NCI-H146 treated with DMSO at 0.1 percent for 48 hours (cell line): ENCODE measurements around the gene ADIPOR2.
A peak's percentile ranks its signal among the peaks of the same experiment; 100 is the strongest.

Experiments used
- DNase-seq: peaks from one replicate; lab custom pipeline; 2025; ENCODE audit not compliant: unreplicated experiment; lab: John Stamatoyannopoulos, UW

Gene ADIPOR2

DNA sequence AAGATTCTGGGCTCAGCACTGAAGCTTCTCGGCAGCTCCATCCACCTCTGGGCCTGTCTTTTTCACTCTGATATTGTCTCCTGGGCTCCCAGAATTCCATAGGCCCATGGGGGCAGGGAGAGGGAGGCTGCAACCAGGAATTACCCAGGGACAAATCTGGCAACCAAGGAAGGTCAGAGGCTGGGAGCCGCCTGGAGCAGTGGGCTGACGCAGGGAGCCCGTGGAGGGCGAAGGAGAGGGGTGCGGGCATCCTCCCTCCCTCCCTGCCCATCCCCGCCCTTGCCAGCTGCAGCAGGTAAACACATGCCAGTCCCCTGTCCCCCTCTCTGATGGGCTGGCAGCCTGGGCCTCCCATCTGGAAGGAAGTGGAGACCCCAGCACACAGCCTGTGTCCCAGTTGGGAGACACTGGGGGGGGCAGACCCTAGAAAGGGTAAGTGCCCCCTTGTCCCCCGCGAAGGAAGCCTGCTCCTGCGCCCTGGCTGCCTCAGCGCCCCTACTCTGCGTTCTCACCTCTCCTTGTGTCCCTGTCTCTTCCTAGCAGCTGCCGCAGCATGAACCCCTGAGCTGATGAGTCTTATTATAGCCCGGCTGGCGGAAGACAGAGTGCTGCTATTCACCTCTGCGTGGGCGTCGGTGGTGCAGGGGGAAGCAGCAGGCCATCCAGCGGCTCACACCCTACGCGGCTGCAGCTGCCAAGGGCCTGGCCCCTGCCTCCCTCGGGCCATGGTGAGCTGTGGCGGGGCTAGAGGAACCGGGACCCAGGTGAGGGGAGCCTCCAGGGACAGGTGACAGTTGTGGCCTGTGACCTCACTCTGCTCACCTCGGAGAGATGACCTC lies 136.2 kb downstream of the ADIPOR2 start:
- DNase-seq = no peak

DNA sequence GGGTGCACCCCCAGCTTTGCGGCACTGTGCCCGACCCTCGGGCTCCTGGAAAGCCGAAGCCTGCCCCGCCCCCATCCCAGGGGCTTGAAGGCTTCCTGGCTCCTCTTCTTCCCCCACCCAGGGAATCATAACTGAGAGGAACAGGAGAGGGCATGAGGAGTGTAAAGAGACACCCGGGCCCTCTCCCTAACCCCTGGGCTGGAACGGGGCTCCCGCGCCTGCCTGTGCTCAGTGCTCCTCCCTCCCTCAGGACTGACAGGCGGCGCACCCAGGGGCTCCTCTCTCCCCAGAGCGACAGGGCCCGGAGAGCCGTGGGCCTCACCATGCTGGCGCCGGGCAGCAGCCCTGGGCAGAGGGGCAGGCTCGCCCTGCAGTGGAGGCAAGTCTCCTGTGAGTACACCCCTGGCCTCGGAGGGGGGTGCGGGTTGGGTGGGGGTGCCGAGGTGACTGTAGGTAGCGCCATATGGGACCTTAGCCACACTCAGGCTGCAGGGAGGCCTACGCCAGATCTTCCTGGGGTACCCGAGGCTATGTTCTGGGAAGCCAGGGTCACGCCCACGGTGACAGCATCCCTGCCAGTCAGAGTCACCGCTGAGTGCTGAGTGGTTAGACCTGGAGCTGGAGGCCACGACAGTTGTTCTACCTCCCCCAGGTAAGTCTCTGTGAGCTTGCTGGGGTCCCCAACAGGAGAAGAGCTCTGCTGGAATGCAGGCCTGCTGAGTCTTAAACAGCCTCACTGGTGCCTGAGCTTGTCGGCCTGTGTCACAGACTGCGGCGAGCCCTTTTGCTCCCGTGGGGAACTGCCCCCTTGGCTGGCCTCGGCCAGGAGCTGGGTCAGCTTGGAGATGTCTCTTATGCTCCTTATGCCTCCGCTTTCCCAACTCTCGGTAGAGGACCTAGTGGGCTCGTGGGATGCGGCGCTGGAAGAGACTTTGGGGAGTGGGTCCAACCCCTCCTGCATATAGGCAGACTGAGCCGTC lies 137.2 kb downstream of the ADIPOR2 start:
- DNase-seq = no peak

DNA sequence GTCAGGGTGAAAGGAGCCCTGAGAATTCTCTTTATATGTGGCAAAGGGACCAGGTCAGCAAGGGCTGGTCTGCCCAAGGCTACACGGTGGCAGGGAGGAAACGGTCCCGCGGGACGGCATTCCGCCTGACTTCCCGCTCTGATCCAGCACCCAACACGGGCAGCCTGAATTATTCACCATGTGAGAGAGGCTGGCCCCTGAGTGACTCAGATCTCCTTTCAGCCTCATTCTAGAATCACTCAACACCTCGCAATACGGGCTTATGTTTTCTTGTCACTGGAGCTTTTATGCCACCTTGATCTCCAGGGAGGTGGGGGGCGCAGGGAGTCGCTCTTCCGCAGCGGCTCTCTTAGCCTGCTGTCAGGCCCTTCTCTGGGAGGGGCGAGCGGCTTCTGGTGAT lies 138.0 kb downstream of the ADIPOR2 start:
- no peak for DNase-seq

DNA sequence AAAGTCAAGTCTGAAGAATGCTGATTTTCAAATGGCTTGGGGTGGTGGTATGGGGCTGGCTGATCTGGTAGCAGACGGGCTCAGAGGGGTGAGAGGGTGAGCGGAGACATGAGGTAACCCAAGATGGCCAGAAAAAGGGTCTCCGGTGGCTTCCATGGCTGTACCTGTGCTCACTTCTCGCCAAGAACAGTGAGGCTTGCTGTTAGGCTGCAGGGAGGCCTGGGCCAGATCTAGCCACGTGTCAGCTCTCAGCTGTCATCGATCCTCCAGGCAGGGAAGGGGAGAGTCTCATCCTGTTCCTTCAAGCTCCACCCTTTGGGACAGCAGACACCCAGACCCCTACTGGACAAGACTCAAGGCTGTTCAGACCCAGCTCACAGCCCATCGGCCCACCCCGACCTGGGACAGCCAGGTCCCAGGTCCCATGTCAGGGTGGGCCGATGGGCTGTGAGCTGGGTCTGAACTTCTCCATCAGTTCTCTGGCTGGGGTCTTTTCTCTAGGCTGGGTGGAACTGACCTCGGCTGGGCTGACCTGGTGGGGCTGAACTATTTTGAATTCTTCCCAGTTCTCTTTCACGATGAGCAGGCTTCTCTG lies 138.5 kb downstream of the ADIPOR2 start:
- no peak for DNase-seq

- DNase-seq = peak; percentile 66
These were observed 139.6 kb downstream of the ADIPOR2 start for GRCh38 chr12:1830401-1830845.

DNA sequence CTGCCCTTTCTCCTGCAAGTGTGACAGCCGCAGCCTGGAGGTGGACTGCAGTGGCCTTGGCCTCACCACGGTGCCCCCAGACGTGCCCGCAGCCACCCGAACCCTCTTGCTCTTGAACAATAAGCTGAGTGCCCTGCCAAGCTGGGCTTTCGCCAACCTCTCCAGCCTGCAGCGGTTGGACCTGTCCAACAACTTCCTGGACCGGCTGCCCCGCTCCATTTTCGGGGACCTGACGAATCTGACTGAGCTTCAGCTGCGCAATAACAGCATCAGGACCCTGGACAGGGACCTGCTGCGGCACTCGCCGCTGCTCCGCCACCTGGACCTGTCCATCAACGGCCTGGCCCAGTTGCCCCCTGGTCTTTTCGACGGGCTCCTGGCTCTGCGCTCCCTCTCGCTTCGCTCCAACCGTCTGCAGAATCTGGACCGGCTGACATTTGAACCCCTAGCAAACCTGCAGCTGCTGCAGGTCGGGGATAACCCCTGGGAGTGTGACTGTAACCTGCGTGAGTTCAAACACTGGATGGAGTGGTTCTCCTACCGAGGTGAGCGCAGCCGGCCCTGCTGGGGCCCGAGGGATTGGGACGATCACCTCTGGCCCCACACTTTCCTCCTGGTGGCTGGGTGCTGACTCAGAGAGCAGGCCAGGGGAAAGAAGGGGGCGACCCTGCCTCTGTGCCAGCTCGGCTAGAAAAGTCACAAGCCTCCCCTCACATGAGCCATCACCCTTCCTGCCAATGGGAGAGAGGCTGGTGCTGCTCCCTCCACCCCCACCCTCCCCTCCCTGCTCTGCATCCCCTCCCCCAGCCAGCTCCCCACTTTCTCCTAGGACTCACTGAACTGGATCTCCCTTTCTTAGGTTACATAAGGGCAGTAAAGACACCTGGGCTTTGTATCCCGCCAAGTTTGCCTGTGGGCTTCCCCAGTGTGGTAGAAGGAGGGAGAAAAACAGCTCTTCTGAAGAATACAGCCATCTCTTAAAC lies 140.4 kb downstream of the ADIPOR2 start:
- DNase-seq = no peak

- no peak for DNase-seq
These were observed 142.1 kb downstream of the ADIPOR2 start for GRCh38 chr12:1832801-1833595.

DNA sequence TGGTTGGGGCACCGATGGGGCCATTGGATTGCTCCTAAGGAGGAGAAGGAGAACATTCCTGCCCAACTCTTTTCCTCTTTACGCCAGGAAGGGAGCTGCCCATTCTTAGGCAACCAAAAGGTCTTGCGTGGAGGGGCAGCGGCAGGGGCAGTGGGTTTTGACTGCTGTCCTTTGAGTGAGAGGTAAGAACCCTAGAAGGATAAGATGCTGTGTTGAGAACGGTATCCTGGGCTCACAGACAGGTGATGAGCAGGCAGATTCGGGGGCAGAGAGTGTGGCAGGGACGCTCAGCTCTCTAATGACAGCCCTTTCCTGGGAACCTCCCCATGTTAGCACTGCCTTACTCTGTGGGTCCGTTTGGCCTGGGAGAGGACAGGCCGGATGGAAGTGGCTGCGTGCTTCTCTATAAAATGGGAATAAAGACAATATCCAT lies 142.7 kb downstream of the ADIPOR2 start:
- no peak for DNase-seq

DNA sequence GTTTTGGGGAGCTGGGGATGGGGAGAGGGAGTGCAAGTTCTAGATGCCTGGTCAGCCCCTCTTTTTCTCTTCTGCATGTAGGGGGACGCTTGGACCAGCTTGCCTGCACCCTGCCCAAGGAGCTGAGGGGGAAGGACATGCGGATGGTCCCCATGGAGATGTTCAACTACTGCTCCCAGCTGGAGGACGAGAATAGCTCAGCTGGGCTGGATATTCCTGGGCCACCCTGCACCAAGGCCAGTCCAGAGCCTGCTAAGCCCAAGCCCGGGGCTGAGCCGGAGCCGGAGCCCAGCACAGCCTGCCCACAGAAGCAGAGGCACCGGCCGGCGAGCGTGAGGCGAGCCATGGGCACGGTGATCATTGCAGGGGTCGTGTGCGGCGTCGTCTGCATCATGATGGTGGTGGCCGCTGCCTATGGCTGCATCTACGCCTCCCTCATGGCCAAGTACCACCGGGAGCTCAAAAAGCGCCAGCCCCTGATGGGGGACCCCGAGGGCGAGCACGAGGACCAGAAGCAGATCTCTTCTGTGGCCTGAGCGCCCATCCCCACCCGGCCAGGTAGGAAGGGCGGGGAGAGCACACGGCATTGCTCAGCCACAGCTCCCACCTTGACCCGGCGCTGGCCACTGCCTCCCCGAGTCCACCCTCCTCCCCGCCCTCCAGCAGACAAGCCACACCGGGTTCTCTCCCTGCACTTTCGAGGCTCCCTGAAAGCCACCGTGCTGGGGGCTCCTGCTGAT lies 143.5 kb downstream of the ADIPOR2 start:
- no peak for DNase-seq

GRCh38 chr12:1835211-1836131 lies 144.6 kb downstream of the ADIPOR2 start:
- DNase-seq = no peak

DNA sequence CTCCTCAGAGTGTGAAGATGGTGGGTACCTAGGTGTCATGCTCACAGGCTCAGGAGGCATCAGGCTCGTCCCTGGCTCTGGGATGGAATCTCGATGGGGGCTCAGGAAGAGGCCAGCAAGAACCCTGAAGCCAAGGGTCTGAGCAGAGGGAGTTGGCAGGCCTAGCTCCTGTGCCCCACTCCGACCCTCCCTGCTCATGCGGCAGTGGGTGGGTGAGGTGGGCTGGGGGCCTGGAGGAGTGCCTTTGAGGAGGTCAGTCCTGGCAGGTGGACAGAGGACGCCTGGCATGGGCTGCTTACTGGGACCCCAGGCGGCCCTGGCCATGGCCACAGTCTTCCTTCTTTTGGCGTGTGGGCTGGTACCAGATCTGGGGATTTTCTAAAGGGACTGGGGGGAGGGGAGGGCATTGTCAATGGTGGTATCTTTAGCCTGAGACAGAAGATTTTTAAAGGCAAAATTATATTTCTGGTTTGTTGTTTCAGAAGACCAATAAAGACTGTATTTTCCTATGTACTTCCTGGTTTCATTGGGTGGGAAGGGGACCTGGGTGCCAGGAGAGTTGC lies 145.5 kb downstream of the ADIPOR2 start:
- DNase-seq = no peak

DNA sequence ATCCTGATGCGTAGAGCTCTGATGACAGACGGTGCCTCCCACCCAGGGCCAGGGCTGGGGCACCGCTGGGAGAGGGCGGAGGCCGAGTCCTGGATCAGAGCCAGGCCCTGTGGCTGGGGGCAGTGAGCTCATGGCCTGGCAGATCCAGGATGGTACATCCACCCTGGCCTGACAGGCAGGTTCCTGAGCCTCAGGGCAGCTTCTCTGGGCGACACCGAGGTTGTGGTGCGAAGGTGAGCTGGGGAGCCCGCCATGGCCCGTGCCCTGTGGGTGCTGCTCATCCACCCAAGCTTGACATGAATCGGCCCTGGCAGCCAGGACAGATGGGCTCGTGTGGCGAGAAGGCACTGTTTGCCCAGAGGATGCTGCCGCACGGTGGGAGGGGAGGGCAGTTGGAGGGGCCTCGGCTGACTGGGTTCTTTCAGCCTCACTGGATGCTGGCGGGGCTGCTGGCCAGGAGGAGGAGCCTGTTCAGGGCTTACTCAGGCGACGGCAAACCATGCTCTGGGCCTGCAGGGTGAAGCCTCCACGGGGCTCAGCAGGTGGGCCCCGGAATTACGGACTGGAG lies 146.1 kb downstream of the ADIPOR2 start:
- DNase-seq = no peak

DNA sequence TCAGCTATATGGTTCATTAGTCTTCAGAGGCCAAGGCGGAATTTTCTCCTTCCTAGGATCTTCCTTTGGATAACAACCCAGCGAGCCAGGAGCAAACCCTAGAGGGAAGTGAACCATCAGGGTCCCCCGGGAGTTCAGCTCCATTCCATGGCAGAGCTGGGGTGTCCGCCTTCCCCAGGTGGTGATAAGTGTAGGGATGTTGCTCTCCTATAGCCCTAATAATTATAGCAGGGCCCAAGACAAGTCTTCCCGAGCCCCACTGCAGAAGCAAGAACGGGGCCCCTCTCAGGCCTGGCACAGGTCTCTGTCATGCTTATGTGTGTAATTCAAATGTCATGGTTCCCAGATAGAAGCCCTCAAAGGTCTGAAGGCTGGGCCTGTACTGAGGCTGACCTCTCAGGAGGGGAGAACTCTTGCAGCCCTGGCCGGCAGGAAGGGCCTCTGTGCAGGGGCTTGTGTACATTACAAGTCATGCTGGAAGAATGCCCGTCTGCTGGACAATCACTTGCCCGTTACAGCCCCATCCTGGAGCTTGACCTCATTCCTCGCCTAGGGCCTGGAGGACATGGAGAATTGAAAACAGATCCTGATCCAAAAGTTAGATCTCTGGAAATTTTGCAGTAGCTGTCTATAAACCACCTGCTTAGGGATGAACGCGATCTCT lies 146.8 kb downstream of the ADIPOR2 start:
- DNase-seq = no peak
